GM19023 (cell line): ENCODE results near the gene C7orf25.

Source experiments
- ATAC-seq: cut with Tn5 transposase; IDR thresholded peaks from one replicate; pipeline ENCODE4 v1.9.1; 2021; ENCODE audit warnings: mild to moderate bottlenecking, moderate library complexity; ENCODE audit not compliant: unreplicated experiment

The C7orf25 gene

GRCh38 chr7:42911454-42912447 lies at the start of gene C7orf25:
Gene C7orf25 (minus strand): TSS chr7:42912070. CDS start chr7:42910900, 1,170 bp downstream.
- ATAC-seq = peak; percentile 91

GRCh38 chr7:42961170-42961569 lies 49.3 kb upstream of the C7orf25 start:
- no peak for ATAC-seq

GRCh38 chr7:42960762-42961161 lies 48.9 kb upstream of the C7orf25 start:
- ATAC-seq = no peak

GRCh38 chr7:42959549-42959948 lies 47.7 kb upstream of the C7orf25 start:
- no peak for ATAC-seq

GRCh38 chr7:42956062-42956461 lies 44.2 kb upstream of the C7orf25 start:
- ATAC-seq = no peak

- ATAC-seq = no peak
These were observed 42.1 kb upstream of the C7orf25 start for GRCh38 chr7:42953994-42954393.

- no peak for ATAC-seq
These were observed 40.5 kb upstream of the C7orf25 start for GRCh38 chr7:42952328-42952727.

- ATAC-seq = no peak
These were observed 38.5 kb upstream of the C7orf25 start for GRCh38 chr7:42950417-42950816.

GRCh38 chr7:42947521-42947920 lies 35.7 kb upstream of the C7orf25 start:
- no peak for ATAC-seq

- ATAC-seq = no peak
These were observed 34.7 kb upstream of the C7orf25 start for GRCh38 chr7:42946627-42946950.

- ATAC-seq = peak; percentile 61
These were observed 34.2 kb upstream of the C7orf25 start for GRCh38 chr7:42945821-42946626.

GRCh38 chr7:42940985-42941847 lies 29.3 kb upstream of the C7orf25 start:
- peak; percentile 47 for ATAC-seq

- ATAC-seq = no peak
These were observed 27.8 kb upstream of the C7orf25 start for GRCh38 chr7:42939457-42940240.

GRCh38 chr7:42935861-42936260 lies 24.0 kb upstream of the C7orf25 start:
- ATAC-seq = no peak

- no peak for ATAC-seq
These were observed 22.4 kb upstream of the C7orf25 start for GRCh38 chr7:42934291-42934690.

GRCh38 chr7:42932811-42933591 lies 21.1 kb upstream of the C7orf25 start:
- no peak for ATAC-seq

GRCh38 chr7:42931834-42932651 lies 20.2 kb upstream of the C7orf25 start, which contains the start of the genes MRPL32 and PSMA2:
Gene MRPL32 (plus strand): TSS chr7:42932376. CDS start chr7:42932387, 11 bp downstream.
Gene PSMA2 (minus strand): TSS chr7:42932174. CDS start chr7:42932158, 16 bp downstream.
- peak; percentile 99 for ATAC-seq

- no peak for ATAC-seq
These were observed 19.6 kb upstream of the C7orf25 start for GRCh38 chr7:42931447-42931833.
